Neural progenitor cell (in vitro differentiated cells): ENCODE results near the gene FOXF2.

Experiments used
- EZH2 ChIP-seq: fragments of 200-600 bp; sonication (generic); IDR thresholded peaks from 2 replicates; pipeline ENCODE4 v1.6.1; 2017; ENCODE audit warnings: antibody characterized with exemption, mild to moderate bottlenecking, moderate library complexity
- EZH2phosphoT487 ChIP-seq: fragments of 200-600 bp; sonication (generic); IDR thresholded peaks from 2 replicates; pipeline ENCODE4 v1.6.1; 2017; ENCODE audit warnings: antibody characterized with exemption
- TF ChIP-seq, protein P1 (sequence below): fragments of 200-600 bp; sonication (generic); IDR thresholded peaks from 2 replicates; pipeline ENCODE4 v1.5.1; 2017; ENCODE audit warnings: antibody characterized with exemption, mild to moderate bottlenecking

DNA sequence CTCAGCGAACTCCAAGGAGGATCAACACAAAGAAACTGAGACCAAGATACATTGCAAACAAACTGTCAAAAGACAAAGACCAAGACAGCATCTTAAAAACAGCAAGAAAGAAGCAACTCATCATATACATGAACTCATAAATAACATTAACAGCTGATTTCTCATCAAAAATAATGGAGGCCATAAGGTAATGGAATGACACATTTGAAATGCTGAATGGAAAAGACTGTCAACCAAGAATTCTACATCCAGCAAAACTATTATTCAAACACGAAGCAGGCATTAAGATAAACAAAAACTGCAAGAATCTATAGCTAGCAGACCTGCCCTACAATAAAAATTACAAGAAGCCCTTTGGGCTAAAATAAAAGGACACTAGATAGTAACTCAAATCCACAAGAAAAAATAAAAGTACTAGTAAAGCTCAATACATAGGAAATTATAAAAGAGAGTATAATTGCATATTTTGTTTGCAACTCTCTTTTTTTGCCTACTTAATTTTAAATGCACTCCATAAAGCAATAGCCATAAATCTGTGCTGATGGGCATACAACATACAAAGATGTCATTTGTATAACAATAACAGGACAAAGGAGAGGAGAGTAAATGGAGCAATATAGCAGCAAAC, 37.9 kb upstream of the FOXF2 start:
- TF ChIP-seq, protein P1, sequence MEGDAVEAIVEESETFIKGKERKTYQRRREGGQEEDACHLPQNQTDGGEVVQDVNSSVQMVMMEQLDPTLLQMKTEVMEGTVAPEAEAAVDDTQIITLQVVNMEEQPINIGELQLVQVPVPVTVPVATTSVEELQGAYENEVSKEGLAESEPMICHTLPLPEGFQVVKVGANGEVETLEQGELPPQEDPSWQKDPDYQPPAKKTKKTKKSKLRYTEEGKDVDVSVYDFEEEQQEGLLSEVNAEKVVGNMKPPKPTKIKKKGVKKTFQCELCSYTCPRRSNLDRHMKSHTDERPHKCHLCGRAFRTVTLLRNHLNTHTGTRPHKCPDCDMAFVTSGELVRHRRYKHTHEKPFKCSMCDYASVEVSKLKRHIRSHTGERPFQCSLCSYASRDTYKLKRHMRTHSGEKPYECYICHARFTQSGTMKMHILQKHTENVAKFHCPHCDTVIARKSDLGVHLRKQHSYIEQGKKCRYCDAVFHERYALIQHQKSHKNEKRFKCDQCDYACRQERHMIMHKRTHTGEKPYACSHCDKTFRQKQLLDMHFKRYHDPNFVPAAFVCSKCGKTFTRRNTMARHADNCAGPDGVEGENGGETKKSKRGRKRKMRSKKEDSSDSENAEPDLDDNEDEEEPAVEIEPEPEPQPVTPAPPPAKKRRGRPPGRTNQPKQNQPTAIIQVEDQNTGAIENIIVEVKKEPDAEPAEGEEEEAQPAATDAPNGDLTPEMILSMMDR = no peak
- TF ChIP-seq EZH2 = no peak
- TF ChIP-seq EZH2phosphoT487 = no peak
